HepG2 (cell line): ENCODE results near the gene FKBP8. TPM values are rescaled to one million over a fixed set of nuclear protein-coding genes. Genes with fewer than 3 reads are reported as not detected.

Experiments used
- BRCA1 ChIP-seq: sonication (generic); formaldehyde crosslinking; IDR thresholded peaks from 2 replicates; pipeline ENCODE4 v1.4.0; 2020; ENCODE audit warnings: missing genetic modification reagents
- DBP ChIP-seq: sonication (generic); formaldehyde crosslinking; IDR thresholded peaks from 2 replicates; pipeline ENCODE4 v1.4.0; 2020; ENCODE audit warnings: missing genetic modification reagents; ENCODE audit errors: not compliant biosample characterization
- GFI1 ChIP-seq: sonication (generic); formaldehyde crosslinking; IDR thresholded peaks from 2 replicates; pipeline ENCODE4 v1.5.0; 2020; ENCODE audit warnings: missing genetic modification reagents, mild to moderate bottlenecking, borderline replicate concordance
- HINFP ChIP-seq: sonication (generic); formaldehyde crosslinking; IDR thresholded peaks from 2 replicates; pipeline ENCODE4 v1.4.0; 2020; ENCODE audit warnings: low read depth, mild to moderate bottlenecking, missing genetic modification reagents
- HIVEP1 ChIP-seq: sonication (generic); formaldehyde crosslinking; IDR thresholded peaks from 2 replicates; pipeline ENCODE4 v1.4.0; 2020; ENCODE audit warnings: mild to moderate bottlenecking, missing genetic modification reagents
- HNF4A ChIP-seq: sonication (generic); formaldehyde crosslinking; IDR thresholded peaks from 2 replicates; pipeline ENCODE4 v1.4.0; 2020; ENCODE audit warnings: missing genetic modification reagents
- HNRNPUL1 ChIP-seq: fragments of 200-400 bp; formaldehyde crosslinking; IDR thresholded peaks from 2 replicates; pipeline ENCODE4 v1.6.1; 2017; ENCODE audit warnings: low read depth, mild to moderate bottlenecking, low read length, moderate library complexity
- TBX2 ChIP-seq: sonication (generic); formaldehyde crosslinking; IDR thresholded peaks from 2 replicates; pipeline ENCODE4 v1.5.0; 2020; ENCODE audit warnings: missing genetic modification reagents, mild to moderate bottlenecking, borderline replicate concordance
- ZNF180 ChIP-seq: sonication (generic); formaldehyde crosslinking; IDR thresholded peaks from 2 replicates; pipeline ENCODE4 v1.4.0; 2020; ENCODE audit warnings: low read depth, missing genetic modification reagents, borderline replicate concordance
- ZNF605 ChIP-seq: sonication (generic); formaldehyde crosslinking; IDR thresholded peaks from 2 replicates; pipeline ENCODE4 v1.8.0; 2022; ENCODE audit warnings: mild to moderate bottlenecking, missing genetic modification reagents
- ZNF687 ChIP-seq: sonication (generic); formaldehyde crosslinking; IDR thresholded peaks from 2 replicates; pipeline ENCODE4 v1.5.1; 2020; ENCODE audit warnings: mild to moderate bottlenecking, missing genetic modification reagents, moderate library complexity
- ZSCAN25 ChIP-seq: sonication (generic); formaldehyde crosslinking; IDR thresholded peaks from 2 replicates; pipeline ENCODE4 v1.8.0; 2022; ENCODE audit warnings: mild to moderate bottlenecking, missing genetic modification reagents
- polyA plus RNA-seq, 8 experiments: library from polyadenylated mRNA; depleted of rRNA in 3 of 8; stranded (reverse) in 7 of 8; unstranded in 1 of 8; fragments of >200 nt; fragmentation: Illumina TruSeq in 4 of 8; extraction: Trizol in 4 of 8; gene quantifications; 2 replicates each; pipeline versions ENCODE4 v1.2.1 to v1.2.3, GENCODE V29; 2011 to 2016; ENCODE audit warnings: low read depth in 4 of 8, missing spikeins in 1 of 8, mixed read lengths in 1 of 8; ENCODE audit not compliant: insufficient read depth in 1 of 8
- total RNA-seq, 5 experiments: library from RNA; depleted of rRNA; stranded (reverse); fragments of >200 nt; fragmentation: Illumina TruSeq; extraction: Trizol; gene quantifications; 2 replicates each; pipeline ENCODE4 v1.2.3, GENCODE V29; 2016; ENCODE audit warnings: low read depth in 1 of 5

Gene FKBP8
- total and polyA plus RNA-seq, 2 of the 13 experiments (the other 11 are each of a cell fraction or from before 2014, with no cell fraction given): 81.7 to 93.9 TPM

- TF ChIP-seq HINFP (CRISPR knock-in tag): no peak
- TF ChIP-seq ZNF687: peak; percentile 65
- TF ChIP-seq HNRNPUL1: no peak
- TF ChIP-seq ZSCAN25 (CRISPR knock-in tag): peak; percentile 55; the same call in 1 of the 2 replicates
- no peak for TF ChIP-seq ZNF180 (CRISPR knock-in tag)
- peak; percentile 8; the same call in 1 of the 2 replicates for TF ChIP-seq ZNF605
- TF ChIP-seq DBP: no peak
- peak; percentile 55 for TF ChIP-seq HNF4A (CRISPR knock-in tag)
- TF ChIP-seq BRCA1 (CRISPR knock-in tag): no peak
- TF ChIP-seq TBX2: no peak
- 0 out of 2 replicates have a peak, but pooled peaks have one; percentile 27 for TF ChIP-seq GFI1 (CRISPR knock-in tag)
- TF ChIP-seq HIVEP1 (CRISPR knock-in tag): no peak
These were observed 36.2 kb downstream of the FKBP8 start (continued) for GRCh38 chr19:18507021-18507726.
